Measurements from ENCODE around the gene AGAP1.

- TF ChIP-seq POLR2AphosphoS5 (IDR thresholded peaks at IDR 0.05; ENCODE audit: low read depth, low read length) (no peak), POLR2A (IDR thresholded peaks at IDR 0.05; ENCODE audit: low read depth, low read length) (no peak)
Observed at GRCh38 chr2:236120829-236121228, 627.0 kb downstream of the AGAP1 start.

Data from GM12892 (cell line).